Lower lobe of right lung (tissue), 2 donors: ENCODE results near the gene NKX2-4. TPM values are rescaled to one million over a fixed set of nuclear protein-coding genes. Genes with fewer than 3 reads are reported as not detected.

Source experiments
- ATAC-seq, 2 donors: fragments of 200-7000 bp; cut with Tn5 transposase; one replicate each; pipeline ENCODE4 v1.9.1; 2020 to 2022; ENCODE audit warnings: mild to moderate bottlenecking in 2 of 2, moderate library complexity in 2 of 2
- DNase-seq: peaks from one replicate; pipeline ENCODE4 v3.0.0-alpha.2; 2020
- H3K27ac ChIP-seq: fragments of 200-600 bp; one replicate; pipeline ENCODE4 v1.8.0; 2022
- H3K27me3 ChIP-seq: fragments of 200-600 bp; one replicate; pipeline ENCODE4 v1.8.0; 2022; ENCODE audit warnings: low read depth
- H3K36me3 ChIP-seq: fragments of 200-600 bp; one replicate; pipeline ENCODE4 v1.8.0; 2022; ENCODE audit warnings: mild to moderate bottlenecking
- H3K4me1 ChIP-seq: fragments of 200-600 bp; one replicate; pipeline ENCODE4 v1.8.0; 2022
- H3K4me3 ChIP-seq: fragments of 200-600 bp; one replicate; pipeline ENCODE4 v1.8.0; 2022; ENCODE audit warnings: mild to moderate bottlenecking
- H3K9me3 ChIP-seq: fragments of 200-600 bp; one replicate; pipeline ENCODE4 v1.8.0; 2022
- intact Hi-C: fragments of 100-400 bp; cut with DNase I; formaldehyde crosslinking; loops from one replicate; pipeline ENCODE4 v1.11.0; 2022
- total RNA-seq: library from RNA; stranded (reverse); fragmentation: NEBNext Ultra II Directional; extraction: Animal tissue kit (Norgen Biotek cat#: 25700); gene quantifications from one replicate; pipeline ENCODE4 v1.2.1, GENCODE V29; 2021
- TF ChIP-seq, protein P1 (sequence below): fragments of 200-600 bp; IDR thresholded peaks from one replicate; pipeline ENCODE4 v1.8.0; 2022; ENCODE audit warnings: antibody characterized with exemption, mild to moderate bottlenecking
- donor health status: DM: no; HTN: yes; CAD: no; lungs with severe emphysema.

NKX2-4 gene
- total RNA-seq, 1 donor from 2014 or later, result not detected

GRCh38 chr20:21387528-21387927 lies 9.8 kb downstream of the NKX2-4 start:
- ATAC-seq, result no peak

GRCh38 chr20:21386111-21386510 lies 11.2 kb downstream of the NKX2-4 start:
- TF ChIP-seq, protein P1, sequence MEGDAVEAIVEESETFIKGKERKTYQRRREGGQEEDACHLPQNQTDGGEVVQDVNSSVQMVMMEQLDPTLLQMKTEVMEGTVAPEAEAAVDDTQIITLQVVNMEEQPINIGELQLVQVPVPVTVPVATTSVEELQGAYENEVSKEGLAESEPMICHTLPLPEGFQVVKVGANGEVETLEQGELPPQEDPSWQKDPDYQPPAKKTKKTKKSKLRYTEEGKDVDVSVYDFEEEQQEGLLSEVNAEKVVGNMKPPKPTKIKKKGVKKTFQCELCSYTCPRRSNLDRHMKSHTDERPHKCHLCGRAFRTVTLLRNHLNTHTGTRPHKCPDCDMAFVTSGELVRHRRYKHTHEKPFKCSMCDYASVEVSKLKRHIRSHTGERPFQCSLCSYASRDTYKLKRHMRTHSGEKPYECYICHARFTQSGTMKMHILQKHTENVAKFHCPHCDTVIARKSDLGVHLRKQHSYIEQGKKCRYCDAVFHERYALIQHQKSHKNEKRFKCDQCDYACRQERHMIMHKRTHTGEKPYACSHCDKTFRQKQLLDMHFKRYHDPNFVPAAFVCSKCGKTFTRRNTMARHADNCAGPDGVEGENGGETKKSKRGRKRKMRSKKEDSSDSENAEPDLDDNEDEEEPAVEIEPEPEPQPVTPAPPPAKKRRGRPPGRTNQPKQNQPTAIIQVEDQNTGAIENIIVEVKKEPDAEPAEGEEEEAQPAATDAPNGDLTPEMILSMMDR, result no peak
- Histone ChIP-seq H3K4me1 (no peaks in the 10 kb centered on the region), H3K9me3 (no peaks in the 10 kb centered on the region), H3K4me3 (no peak overlapping the region), H3K27ac (no peak overlapping the region), H3K36me3 (peaks cover 85% of the 10 kb centered on the region), H3K27me3 (peaks cover 5% of the 10 kb centered on the region)
- DNase-seq, result no peak
- intact Hi-C loops, result no loop called here
- ATAC-seq, result no peak

More at GRCh38 chr20:21387528-21387927, 9.8 kb downstream of the NKX2-4 start:
- H3K9me3 ChIP-seq, result no peaks in the 10 kb centered on the region
- H3K27ac ChIP-seq, result no peak overlapping the region
- intact Hi-C loops, result no loop called here
- peaks cover 5% of the 10 kb centered on the region for H3K4me1 ChIP-seq
- H3K4me3 ChIP-seq, result no peak overlapping the region
- TF ChIP-seq, protein P1, result no peak
- H3K27me3 ChIP-seq, result peaks cover 19% of the 10 kb centered on the region
- DNase-seq, result no peak
- peaks cover 74% of the 10 kb centered on the region for H3K36me3 ChIP-seq

DNA sequence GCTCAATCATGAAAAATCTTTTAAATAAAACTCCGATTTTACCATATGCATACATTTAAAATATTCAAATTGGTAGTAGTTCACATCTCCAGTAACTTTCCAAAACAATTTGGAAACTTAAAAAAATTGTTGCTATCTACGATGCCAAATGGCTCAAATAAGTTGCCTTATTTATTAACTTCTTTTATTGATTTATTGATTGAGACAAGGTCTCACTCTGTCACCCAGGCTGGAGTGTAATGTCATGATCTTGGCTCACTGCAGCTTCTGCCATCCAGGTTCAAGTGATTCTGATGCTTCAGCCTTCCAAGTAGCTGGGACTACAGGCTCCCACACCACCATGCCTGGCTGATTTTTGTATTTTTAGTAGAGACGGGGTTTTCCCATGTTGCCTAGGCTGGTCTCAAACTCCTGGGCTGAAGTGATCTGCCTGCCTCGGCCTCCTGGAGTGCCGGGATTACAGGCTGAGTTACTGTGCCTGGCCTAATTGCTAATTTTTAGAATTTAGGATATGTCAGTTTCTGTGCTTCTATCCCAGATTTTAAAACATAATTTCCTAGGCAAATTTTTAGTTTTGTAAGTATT lies 12.9 kb downstream of the NKX2-4 start:
- H3K36me3 ChIP-seq, result peaks cover 85% of the 10 kb centered on the region

GRCh38 chr20:21381619-21382018 lies 15.7 kb downstream of the NKX2-4 start:
- TF ChIP-seq, protein P1, result no peak
- no peak for DNase-seq
- intact Hi-C loops, result no loop called here
- Histone ChIP-seq H3K27ac (no peak overlapping the region), H3K4me1 (no peaks in the 10 kb centered on the region), H3K9me3 (no peaks in the 10 kb centered on the region), H3K36me3 (peaks cover 77% of the 10 kb centered on the region), H3K4me3 (no peak overlapping the region), H3K27me3 (no peaks in the 10 kb centered on the region)
- no peak for ATAC-seq

More for the DNA sequence above, 12.9 kb downstream of the NKX2-4 start:
- Histone ChIP-seq H3K27me3 (no peaks in the 10 kb centered on the region), H3K4me3 (no peak overlapping the region), H3K27ac (no peak overlapping the region), H3K9me3 (no peaks in the 10 kb centered on the region), H3K4me1 (no peaks in the 10 kb centered on the region)
- intact Hi-C loops, result no loop called here
- no peak for ATAC-seq
- TF ChIP-seq, protein P1, result no peak
- DNase-seq, result no peak

DNA sequence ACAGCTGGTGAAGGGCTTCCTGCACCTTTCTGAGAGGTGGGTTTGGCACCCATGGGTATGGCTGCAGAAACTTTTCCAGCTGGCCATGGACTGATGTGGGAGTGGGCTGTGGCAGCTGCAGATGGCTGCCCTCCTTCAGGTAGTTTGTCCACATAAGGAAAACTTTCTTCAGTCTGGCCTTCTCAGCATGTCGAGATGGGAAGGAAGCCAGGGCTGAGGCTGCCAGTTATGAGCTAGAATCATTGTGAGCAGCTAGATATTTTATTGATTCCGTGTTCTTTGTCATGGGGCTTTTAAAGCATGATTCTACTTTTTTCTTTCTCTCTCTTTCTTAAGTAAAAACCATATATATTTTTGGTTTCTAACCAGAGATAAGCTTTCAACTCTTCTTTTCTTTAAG lies 16.6 kb downstream of the NKX2-4 start:
- DNase-seq, result no peak
- Histone ChIP-seq H3K27me3 (no peaks in the 10 kb centered on the region), H3K4me1 (no peaks in the 10 kb centered on the region), H3K9me3 (no peaks in the 10 kb centered on the region), H3K36me3 (peaks cover 77% of the 10 kb centered on the region), H3K4me3 (no peak overlapping the region), H3K27ac (no peak overlapping the region)
- no peak for ATAC-seq
- intact Hi-C loops, result no loop called here
- TF ChIP-seq, protein P1, result no peak
